WTC11 (cell line): ENCODE data around the gene TATDN3.

Source experiments
- ESRRA ChIP-seq: sonication (generic); formaldehyde crosslinking; IDR thresholded peaks from 2 replicates; pipeline ENCODE4 v1.8.1; 2022; ENCODE audit warnings: mild to moderate bottlenecking, missing genetic modification reagents, borderline replicate concordance
- FOXP4 ChIP-seq: sonication (generic); formaldehyde crosslinking; IDR thresholded peaks from 2 replicates; pipeline ENCODE4 v1.8.0; 2022; ENCODE audit warnings: mild to moderate bottlenecking, missing genetic modification reagents
- TF ChIP-seq, protein P1 (sequence below): fragments of 200-600 bp; IDR thresholded peaks from 2 replicates; pipeline ENCODE4 v1.8.0; 2022; ENCODE audit warnings: antibody characterized with exemption
- TF ChIP-seq, protein P2 (sequence below): sonication (generic); formaldehyde crosslinking; conservative IDR thresholded peaks from 2 replicates; pipeline ENCODE4 v1.8.1; 2022; ENCODE audit warnings: mild to moderate bottlenecking, missing genetic modification reagents
- TF ChIP-seq, protein P3 (sequence below): sonication (generic); formaldehyde crosslinking; IDR thresholded peaks from 2 replicates; pipeline ENCODE4 v1.8.1; 2022; ENCODE audit warnings: mild to moderate bottlenecking, missing genetic modification reagents, moderate library complexity, borderline replicate concordance

- TF ChIP-seq ESRRA (CRISPR knock-in tag) (no peak), FOXP4 (CRISPR knock-in tag) (no peak)
- TF ChIP-seq, protein P1, sequence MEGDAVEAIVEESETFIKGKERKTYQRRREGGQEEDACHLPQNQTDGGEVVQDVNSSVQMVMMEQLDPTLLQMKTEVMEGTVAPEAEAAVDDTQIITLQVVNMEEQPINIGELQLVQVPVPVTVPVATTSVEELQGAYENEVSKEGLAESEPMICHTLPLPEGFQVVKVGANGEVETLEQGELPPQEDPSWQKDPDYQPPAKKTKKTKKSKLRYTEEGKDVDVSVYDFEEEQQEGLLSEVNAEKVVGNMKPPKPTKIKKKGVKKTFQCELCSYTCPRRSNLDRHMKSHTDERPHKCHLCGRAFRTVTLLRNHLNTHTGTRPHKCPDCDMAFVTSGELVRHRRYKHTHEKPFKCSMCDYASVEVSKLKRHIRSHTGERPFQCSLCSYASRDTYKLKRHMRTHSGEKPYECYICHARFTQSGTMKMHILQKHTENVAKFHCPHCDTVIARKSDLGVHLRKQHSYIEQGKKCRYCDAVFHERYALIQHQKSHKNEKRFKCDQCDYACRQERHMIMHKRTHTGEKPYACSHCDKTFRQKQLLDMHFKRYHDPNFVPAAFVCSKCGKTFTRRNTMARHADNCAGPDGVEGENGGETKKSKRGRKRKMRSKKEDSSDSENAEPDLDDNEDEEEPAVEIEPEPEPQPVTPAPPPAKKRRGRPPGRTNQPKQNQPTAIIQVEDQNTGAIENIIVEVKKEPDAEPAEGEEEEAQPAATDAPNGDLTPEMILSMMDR, result no peak
- TF ChIP-seq, protein P2, sequence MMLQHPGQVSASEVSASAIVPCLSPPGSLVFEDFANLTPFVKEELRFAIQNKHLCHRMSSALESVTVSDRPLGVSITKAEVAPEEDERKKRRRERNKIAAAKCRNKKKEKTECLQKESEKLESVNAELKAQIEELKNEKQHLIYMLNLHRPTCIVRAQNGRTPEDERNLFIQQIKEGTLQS, result no peak
- TF ChIP-seq, protein P3, sequence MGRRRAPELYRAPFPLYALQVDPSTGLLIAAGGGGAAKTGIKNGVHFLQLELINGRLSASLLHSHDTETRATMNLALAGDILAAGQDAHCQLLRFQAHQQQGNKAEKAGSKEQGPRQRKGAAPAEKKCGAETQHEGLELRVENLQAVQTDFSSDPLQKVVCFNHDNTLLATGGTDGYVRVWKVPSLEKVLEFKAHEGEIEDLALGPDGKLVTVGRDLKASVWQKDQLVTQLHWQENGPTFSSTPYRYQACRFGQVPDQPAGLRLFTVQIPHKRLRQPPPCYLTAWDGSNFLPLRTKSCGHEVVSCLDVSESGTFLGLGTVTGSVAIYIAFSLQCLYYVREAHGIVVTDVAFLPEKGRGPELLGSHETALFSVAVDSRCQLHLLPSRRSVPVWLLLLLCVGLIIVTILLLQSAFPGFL (CRISPR knock-in tag), result no peak
These were observed 426 bp upstream of the TATDN3 start for GRCh38 chr1:212791261-212791675.
